Measurements from ENCODE around the gene PLEKHA3.
"Not testable (repeated sequence)": the region's sequence is repeated elsewhere in the genome, so short reads cannot be mapped to it uniquely, and the experiment has no call there.

The PLEKHA3 gene

DNA sequence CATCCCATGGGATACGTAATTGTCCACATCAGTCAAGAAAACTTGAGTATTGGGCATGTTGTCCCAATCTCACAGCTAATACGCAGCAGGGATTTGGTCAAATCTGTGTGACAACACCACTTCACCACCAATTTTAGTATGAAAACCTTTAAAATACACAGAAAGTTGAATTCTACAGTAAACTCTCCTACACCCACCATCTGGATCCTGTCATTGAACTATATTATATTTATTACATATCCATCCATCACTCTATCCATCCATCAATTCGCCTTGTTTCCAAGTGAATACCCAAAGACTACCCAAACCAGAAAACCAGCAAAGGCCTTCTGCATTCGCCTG, 1.0 kb upstream of the PLEKHA3 start:
- no peak for DNase-seq

DNA sequence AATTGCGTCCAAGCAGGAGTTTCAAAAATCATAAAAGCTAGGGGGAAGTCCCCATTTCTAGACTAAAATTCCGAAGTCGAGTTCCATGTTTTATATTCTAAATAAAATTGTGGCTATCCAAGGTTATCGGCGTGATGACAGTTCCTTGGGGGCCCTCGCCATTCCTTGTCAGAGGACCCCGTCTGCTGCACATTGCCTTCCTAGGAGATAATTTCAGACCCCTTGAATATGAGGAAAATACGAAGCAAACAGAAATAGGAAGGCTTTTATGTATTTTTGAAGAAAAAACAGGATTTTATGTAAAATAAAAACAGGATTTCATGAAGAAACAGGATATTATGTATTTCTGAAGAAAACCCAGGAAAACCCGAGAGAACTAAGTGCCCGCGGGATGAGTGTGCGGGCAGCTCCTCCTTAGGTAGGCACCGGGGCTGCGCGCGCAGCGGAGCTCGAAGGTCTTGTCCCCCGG, 465 bp upstream of the PLEKHA3 start:
- DNase-seq = no peak

GRCh38 chr2:178482437-178482836, 2.2 kb downstream of the PLEKHA3 start:
- DNase-seq = no peak

DNA sequence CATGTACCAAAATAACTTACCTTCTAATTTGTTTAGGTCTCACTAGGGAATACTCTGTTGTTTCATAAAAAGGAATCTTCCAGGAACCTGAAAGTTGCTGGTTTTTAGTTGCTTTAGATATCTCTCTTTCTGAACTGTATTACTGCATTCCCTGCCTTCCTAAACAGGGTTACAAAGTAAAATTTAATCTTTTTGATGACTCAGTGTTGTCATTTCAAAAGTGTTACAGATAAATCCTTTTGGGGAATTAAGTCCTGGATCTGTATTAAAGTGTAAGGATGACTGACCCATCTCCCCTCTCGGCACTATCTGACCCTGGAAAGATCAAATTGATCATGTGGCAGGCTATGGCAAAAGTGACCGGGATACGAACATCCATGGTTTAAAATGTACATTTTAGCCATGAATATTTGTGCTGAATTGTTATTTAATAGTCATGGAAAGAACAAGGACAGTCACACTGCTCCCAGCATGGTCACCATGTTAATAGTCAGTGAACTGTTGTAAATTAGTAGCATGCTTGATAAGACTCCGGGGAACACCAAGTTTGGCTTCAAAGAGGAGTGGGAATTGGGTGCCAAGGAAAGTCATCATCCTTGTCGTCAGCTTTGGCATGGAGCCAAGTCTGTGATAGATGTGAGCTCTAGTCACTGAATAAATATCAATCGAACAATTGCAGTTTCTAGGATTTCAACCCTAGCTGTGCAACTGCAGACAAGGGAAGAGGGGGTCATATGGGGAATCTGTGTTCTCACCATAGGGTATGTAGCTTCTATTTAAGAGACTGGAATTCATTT, 4.2 kb downstream of the PLEKHA3 start:
- DNase-seq = peak; percentile 68

DNA sequence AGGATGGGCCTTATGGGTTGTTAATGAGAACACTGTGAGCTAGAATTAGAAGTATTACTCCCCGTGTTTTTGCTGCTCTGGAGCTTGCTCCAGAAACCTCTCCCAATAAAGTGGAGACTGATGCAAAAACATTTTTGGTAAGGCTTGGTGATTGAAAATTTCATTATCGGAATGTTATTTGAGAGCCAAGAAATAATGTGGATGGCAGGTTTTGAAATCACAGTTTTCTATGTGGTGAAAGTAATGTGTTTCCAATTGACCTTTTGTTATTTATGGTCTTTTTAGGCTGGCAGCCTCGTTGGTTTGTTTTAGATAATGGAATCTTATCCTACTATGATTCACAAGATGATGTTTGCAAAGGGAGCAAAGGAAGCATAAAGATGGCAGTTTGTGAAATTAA, 5.1 kb downstream of the PLEKHA3 start:
- no peak for DNase-seq

DNA sequence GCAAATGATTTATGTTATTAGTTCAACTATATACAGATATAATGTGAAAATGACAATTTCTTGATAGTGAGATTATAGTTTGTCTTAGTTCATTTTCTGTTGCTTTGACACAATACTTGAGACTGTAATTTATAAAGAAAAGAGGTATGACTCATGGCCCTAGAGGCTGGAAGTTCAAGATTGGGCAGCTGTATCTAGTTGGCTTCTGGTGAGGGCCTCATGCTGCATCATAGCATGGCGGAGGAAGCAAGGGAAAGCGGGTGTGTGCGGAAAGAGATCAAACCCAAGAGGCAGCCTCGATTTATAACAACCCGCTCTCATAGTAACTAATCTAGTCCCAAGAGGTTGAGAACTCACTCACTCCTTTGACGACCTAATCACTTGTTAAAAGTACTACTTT, 11.4 kb downstream of the PLEKHA3 start:
- no peak for DNase-seq

DNA sequence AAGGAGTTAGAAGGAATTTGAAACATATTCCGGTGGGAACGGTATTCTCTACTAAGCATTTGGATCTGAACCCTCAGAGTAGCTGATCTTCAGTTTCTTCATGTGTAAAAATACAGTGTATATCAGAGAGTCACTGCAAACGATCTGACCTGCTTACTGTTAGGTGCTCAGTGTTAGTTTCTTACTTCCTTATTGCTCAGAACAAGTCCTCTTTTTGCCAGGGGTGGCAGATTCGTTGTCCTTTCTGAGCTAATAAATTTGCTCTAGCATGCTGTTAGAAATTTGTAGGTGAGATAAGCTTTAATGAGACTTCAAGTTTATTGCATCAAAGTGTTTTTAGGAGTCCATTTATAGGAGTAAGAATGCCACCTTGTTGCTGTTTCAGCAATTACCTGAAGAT, 15.8 kb downstream of the PLEKHA3 start:
- DNase-seq = no peak

GRCh38 chr2:178498137-178498536, 17.9 kb downstream of the PLEKHA3 start:
- DNase-seq = no peak

- DNase-seq = no peak
Observed at GRCh38 chr2:178499640-178500039, 19.4 kb downstream of the PLEKHA3 start.

DNA sequence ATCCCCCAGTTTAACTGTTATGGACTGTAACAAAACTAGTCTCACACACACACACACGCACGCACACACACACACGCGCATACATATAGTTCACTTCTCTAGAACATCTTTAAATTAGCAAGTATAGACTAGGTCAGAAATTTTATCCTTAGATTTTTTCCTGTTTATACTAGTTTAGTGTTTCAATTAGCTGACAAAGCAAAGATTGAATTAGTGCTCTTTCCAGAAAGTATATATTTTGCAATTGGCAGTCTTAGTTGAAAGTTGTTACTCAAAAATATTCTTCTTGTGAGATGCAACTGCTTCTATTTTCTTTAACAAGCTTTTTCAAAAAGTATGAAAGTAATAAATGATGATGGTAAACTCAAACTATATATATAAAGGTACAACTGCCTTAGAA, 22.5 kb downstream of the PLEKHA3 start:
- no peak for DNase-seq

GRCh38 chr2:178506101-178506500, 25.8 kb downstream of the PLEKHA3 start:
- no peak for DNase-seq

DNA sequence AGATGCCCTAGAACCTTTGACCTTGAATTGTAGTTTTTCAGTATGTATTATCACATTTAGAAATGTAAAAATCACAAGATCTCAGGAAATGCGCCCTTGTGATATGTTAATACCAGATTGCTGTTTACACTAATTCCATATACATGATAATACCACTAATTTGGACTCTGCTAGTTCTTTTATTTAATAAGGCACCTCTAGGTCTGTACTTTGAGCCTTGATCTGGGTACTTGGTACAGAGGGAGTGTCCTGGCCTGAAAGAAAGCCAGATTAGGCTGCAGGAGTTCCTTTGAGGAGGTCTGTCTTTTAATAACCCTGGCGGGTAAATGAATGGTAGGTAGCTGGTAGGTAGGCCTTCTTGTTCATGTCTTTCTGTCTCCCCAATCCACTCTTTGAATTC, 26.3 kb downstream of the PLEKHA3 start:
- no peak for DNase-seq

DNA sequence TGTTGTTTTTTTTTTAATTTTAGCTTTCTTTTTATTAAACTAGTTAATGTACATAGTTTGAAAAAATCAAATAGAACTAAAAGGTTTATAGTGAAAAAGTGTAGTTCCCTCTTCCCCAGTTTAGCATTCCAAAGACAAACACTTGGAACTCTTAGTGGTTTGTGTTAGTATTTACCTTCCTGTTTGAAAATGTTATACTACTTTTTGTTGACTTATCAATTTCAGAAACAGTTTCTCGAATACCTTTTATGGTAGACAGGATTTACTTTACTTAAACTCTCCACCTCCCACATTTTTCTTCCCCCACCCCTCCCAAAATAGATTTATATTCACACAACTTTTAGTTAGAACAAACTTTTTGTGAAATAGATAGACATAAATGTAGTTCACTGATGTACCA, 26.7 kb downstream of the PLEKHA3 start:
- no peak for DNase-seq

DNA sequence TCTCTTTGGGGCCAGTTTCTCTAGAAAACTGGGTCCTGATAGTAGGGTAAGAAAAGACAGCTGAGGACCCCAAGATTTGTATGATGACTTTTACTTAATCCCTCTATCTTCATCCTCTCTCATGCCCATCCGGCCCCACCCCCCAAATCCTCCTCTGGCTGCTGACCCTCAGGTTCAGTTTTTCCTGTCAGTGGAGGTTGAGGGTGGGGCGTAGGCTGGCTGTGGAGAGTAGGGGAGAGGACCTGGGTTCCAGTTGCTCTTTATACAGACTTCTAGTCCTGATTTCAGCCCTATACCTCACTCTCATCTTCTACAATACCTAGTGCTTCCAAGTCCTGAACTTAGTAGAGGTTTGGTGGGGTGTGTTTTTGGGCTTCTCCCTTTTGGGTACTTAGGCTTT, 28.4 kb downstream of the PLEKHA3 start:
- no peak for DNase-seq

DNA sequence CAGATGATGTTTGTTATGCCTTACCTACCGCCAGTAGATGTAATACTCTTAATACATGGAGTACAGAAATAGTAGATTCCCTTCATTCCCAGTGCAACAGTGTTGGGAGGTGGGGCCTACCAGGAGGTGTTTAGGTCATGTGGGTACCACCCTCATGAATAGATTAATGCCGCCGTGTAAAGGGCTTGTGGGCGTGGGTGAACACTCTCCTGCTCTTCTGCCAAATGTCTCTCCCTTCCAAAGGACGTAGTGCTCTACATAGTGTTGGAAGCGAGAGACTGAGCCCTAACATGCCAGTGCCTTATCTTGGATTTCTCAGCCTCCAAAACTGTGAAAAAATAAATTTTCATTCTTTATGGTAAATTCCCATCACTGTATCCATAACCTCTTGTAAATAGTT, 30.1 kb downstream of the PLEKHA3 start:
- DNase-seq = no peak

GRCh38 chr2:178512484-178512883, 32.2 kb downstream of the PLEKHA3 start:
- no peak for DNase-seq

GRCh38 chr2:178513876-178514275, 33.6 kb downstream of the PLEKHA3 start:
- no peak for DNase-seq

GRCh38 chr2:178514664-178515063, 34.4 kb downstream of the PLEKHA3 start:
- no peak for DNase-seq

- no peak for DNase-seq
Observed at GRCh38 chr2:178517496-178517895, 37.2 kb downstream of the PLEKHA3 start.

DNA sequence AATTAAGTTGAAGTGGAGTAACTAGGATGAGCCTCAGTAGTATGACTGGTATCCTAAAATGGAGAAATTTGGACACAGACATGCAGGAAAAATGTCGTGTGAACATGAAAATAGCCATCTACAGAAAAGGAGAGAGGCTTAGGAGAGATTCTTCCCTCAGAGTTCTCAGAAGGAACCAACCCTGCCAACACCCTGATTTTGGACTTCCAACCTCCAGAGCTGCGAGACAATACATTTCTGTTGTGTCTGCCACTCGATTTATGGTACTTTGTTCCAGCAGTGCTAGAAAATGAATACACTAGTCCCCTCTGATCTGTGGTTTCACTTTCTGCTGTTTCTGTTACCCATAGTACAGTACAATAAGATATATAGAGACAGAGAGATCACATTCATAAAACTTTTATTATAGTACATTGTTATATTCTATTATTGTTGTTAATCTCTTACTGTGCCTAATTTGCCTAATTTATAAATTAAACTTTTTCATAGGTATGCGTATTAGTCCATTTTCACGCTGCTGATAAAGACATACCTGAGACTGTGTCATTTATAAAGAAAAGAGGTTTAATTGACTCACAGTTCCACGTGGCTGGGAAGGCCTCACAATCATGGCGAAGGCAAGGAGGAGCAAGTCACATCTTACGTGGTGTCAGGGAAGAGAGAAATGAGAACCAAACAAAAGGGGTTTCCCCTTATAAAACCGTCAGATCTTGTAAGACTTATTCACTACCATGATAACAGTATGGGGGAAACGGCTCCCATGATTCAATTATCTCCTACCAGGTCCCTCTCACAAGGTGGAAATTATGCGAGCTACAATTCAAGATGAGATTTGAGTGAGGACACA, 41.3 kb downstream of the PLEKHA3 start:
- no peak for DNase-seq

GRCh38 chr2:178522950-178523595, 42.8 kb downstream of the PLEKHA3 start:
- peak; percentile 82 for DNase-seq

DNA sequence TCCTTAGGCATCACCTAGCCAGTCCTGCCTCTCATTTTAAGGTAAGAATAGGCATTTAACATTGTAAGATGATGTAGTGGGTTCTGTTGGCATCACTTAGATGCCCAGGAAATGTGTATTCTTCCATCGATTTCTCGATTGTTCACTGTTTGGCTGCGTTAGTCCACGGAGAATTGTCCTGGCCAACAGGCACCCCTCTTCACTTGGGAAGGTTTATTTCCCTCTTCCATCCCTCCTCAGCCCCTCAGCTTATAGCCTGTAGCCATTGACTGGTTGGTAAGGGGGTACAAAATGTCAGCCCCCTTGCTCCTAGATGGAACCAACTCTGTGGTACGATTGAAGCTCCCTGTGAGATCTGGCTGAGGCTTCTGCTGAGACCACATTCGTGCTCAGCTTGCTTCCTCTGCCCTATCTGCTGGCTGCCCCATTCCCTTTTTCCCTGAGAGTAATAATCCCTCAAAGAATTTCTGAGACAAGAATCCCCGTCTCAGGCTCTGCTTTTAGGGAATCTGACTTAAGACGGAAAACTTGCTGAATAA, 43.4 kb downstream of the PLEKHA3 start:
- DNase-seq = no peak

DNA sequence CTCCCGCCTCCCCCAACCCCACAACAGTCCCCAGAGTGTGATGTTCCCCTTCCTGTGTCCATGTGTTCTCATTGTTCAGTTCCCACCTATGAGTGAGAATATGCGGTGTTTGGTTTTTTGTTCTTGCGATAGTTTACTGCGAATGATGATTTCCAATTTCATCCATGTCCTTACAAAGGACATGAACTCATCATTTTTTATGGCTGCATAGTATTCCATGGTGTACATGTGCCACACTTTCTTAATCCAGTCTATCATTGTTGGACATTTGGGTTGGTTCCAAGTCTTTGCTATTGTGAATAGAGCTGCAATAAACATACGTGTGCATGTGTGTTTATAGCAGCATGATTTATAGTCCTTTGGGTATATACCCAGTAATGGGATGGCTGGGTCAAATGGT, 44.8 kb downstream of the PLEKHA3 start:
- not testable (repeated sequence) for DNase-seq
